Stimulated activated CD8-positive, alpha-beta memory T cell treated with anti-CD3 and anti-CD28 coated beads, Interleukin-7, amount 100 ng/mL, for 4 hours (primary cell): Measurements from ENCODE around the gene EIF4E1B.

Experiments
- DNase-seq, 2 donors: peaks; one replicate each; pipeline ENCODE4 v3.0.0-alpha.2; 2020; ENCODE audit warnings: low read depth in 2 of 2

The EIF4E1B gene

DNA sequence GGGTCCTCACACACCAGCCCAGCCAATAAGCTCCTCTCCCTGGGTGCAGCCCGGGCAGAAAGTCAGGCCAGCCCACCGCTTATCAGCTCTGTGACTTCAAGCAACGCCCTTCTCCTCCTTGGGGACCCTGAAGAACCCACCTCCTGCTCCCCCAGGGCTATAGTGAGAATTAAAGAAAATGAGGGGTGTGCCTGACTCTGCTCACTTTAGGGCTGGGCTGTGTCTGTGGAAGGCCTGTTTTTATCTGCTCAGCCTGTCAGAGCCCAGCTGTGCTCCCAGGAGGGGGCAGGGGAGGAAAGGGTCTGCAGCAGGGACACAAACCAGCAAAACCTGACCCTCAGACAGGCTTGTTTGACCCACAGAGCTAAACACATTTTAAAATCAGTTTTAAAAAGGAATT is 24.4 kb upstream of the EIF4E1B start:
- DNase-seq: no peak

DNA sequence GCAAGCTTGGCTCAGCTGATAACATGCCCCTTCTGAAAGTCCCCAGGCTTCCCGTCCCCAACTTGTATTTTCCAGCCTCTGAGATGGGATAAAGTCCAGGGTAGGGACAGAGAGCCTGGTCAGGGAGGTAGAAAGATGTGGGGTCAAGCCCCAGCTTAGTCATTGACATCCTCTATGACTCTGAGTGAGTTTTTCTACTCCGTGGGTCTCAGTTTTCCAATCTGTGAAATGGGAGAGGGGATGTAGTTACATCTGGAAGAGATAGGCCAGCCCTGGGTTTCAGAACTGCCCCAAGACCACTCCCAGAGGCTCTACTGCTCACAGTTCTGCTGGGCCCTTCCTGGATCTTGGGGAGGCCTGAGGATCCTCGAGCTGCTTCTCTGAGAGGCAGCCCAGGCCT is 23.6 kb upstream of the EIF4E1B start:
- DNase-seq: no peak

DNA sequence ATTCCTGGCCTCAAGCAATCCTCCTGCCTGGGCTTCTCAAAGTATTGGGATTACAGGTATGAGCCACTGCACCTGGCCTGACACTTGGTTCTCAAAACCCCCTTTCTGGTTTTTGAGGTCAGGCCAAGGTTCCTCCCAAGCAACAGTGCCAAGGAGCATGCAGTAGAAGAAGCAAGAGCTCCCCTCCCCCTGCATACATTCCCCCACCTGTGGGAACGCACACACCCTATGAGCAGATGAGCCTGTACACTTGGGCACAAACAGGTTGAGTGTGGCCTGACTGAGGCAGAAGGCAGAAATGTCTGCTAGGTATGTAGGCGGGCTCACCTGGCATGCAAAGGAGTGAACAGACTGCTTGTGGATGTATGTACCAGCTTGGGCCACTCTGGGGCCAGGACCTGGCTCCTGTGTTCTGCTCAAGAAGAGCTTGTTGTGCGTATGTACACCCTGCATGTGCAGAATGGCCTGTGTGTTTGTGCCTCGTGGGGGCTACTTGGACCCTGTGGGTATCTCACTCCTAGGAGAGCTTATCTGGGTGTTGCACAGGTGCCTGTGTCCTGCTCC is 22.3 kb upstream of the EIF4E1B start:
- DNase-seq: no peak

DNA sequence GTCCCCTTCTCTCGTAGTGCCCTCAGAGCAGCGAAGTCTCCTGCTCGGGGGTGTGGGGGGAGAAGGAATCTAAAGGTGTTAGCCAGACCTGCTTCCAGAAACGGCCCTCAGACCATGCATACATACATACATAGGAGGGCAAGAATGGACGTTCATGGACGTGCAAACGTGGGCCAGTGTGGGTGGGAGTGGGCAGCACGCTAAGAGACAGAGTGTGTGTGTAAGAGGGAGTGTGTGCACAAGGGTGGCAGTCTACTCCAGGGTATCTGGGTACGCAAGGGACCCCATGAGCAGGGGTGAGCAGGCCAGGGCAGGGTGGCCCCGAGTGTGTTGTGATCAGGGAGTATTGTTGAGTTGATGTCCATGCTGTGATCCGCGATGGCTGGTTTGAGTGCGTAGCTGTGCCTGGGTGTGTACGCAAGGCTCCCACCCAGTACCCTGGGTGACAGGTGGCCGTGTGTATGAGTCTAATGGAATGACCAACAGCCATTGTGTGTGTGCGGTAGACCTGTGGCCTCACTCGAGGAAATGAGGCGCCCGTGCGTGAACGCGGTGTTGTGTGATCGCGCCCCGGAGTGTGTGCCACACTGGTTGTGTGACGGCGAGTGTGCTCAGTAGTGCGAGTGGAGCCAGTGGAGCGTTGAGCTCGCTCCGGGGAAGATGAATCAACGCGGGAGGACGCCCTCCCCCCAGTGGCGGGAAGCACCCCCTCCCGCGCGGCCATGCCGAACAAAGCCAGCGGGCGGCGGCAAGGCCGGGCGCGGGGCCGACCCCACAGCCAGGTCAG is 21.3 kb upstream of the EIF4E1B start:
- DNase-seq: no peak

DNA sequence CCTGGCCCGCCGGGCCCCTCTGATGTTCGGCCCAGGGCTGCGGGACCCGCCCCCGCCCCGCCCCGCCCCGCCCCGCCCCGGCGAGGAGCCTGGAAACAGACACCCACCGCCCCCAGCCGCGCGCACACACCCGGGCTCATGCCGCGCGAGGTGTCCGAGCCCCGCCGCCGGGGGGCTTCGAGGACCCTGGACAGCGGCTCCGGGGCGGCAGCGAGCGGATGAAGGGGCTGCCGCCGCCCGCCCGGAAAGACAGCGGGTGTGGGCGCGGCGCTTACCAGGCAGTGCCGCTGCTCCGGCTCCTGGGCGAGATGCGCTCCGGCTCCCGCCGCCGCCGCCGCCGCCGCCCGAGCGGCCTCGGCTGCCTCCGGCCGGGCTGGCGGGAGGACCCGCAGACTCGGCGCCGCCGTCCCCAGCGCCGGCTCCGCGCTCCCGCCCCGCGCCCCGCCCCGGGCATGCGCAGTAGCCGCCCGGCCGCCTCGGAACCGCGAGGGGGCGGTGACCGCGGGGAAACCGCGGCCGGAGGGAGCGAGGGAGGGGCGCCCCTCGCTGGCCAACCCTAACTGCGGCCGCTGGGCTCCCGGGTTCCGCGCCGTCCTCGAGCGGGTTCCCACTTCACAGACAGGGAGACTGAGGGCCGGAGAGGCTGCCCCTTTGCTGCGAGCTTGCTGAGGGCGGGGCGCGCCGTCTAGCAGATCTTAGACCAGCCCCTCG is 20.6 kb upstream of the EIF4E1B start, which contains the start of gene GPRIN1:
Gene GPRIN1 (minus strand): TSS at position 433 of the 711 bp plus-strand sequence. CDS start 10,322 bp downstream, outside the sequence.
- peak in 1 of 2 donors; percentile 52 for DNase-seq

GRCh38 chr5:176610435-176610773 is 20.1 kb upstream of the EIF4E1B start:
- DNase-seq: no peak

DNA sequence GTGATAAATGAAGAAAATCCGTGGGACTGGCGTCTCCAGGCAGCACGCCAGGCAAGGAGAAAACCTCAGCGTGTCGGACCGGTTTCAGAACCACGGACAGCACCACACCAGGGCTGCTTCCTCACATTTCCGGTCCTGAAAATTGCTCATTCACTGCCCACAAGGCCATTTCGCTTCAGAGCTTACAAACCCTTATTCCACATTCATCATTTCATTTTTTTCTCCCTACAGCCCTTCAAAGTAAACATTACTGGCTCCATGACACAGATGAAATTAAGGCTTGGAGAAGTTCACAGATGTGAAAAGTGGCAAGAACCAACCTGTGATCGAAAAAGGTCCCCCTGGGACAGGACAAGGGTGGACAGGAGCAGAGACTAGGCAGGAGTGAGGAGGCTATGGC is 19.0 kb upstream of the EIF4E1B start:
- no peak for DNase-seq

- DNase-seq: no peak
These were observed 18.5 kb upstream of the EIF4E1B start for GRCh38 chr5:176612008-176612407.

DNA sequence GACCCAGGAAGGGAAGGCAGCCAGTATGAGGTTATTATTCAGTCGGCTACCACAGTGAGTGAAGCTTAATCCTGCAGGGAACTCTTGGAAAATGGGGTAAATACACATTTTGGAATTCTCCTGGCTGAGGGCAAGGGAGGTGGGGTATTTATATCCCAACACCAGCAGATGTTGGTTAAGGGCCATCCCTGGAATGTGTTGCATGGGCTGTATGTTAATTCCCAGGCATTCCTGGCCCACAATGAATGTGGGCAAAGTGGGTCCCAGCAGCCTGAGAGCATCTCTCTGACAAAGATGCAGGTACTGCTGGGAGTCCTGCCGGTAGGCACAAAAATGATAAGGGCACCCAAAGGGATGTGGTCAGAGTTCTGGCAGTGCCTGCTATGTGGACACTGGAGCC is 17.6 kb upstream of the EIF4E1B start:
- DNase-seq: no peak

DNA sequence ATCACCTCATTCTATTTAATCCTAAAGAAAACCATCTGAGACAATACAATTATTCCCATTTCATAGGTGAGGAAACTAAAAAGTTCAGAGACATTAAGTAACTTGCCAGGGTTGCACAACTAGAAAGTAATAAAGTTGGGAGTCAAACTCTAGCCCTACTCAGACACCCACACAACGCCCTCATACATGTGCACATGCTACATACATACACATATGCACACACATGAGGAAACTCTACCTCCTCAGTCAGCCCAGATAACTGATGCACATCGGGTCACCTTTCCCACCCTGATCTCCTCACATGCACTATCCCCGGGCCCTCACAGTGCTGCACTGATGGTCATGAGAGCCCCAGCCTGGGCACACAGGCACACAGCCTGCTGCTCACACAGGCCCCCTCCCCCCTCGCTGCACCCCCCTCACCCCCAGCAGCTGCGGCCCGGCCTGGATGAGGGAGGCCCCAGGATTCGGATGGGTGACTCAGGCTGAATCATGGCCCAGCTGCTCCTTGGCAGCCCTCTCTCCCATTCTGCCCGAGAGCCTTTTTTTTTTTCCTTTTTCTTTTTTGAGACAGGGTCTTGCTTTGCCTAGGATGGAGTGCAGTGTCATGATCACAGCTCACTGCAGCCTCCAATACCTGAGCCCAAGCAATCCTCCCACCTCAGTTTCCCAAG is 15.5 kb upstream of the EIF4E1B start:
- DNase-seq: no peak

- no peak for DNase-seq
These were observed 14.0 kb upstream of the EIF4E1B start for GRCh38 chr5:176616511-176616910.

DNA sequence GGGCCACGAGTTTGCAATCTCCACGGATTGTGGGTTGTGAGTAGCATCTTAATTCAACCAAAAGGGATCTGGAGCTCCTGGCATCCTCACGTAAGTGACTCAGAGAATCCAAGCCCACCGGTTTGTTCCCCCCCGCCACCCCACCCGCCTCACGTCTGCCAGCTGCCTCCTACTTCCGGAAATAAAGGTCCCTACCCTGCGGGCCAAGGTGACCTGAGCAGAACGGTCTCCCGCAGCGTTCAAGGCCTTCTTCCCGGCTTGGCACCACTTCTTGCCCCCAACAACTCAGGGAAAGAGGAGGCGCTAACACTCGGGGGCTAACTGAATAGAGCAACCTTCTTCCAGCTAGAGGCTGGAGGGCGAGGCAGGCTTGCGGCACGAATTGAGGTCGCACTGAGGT is 11.7 kb upstream of the EIF4E1B start:
- DNase-seq: no peak

GRCh38 chr5:176619203-176619568 is 11.3 kb upstream of the EIF4E1B start:
- peak; percentile 68 to 77 for DNase-seq

DNA sequence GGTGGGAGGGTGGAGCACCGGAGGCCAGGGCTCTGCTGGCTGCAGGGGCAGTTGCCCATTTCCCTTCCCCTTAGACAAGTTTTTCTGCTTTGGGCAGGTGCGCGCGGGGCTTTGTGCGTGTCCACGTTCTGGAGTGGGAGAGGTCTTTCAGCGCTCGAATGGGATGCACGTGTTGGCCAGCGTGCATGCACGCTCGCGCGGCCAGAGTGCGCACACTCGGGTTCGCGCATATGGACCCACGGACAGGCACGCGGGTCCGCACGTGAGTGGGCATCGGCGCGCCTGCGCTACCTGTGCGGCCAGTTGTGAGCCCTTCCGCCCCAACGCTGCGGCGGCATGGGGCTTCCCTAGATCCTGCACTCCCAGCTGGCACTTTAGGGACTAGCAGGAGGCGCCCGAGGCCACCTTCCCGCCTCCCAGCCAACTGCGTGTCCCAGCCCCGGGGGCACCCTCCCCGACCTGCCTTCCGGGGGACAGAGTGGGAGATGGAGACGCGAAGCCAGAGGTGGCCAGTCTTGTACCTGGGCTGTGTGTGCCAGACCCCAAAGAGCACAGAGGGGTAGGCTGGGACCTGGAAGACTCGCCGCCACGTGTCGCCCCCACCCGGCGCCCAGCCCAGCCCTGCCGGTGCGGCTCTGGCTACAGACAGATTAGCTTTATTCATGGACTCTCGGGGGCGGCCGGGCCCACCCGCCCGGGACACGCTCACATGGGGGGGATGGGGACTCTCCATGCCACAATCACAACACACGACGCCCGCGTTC is 10.7 kb upstream of the EIF4E1B start:
- no peak for DNase-seq

GRCh38 chr5:176620333-176620981 is 10.0 kb upstream of the EIF4E1B start:
- DNase-seq: no peak

GRCh38 chr5:176621661-176622079 is 8.8 kb upstream of the EIF4E1B start:
- no peak for DNase-seq

DNA sequence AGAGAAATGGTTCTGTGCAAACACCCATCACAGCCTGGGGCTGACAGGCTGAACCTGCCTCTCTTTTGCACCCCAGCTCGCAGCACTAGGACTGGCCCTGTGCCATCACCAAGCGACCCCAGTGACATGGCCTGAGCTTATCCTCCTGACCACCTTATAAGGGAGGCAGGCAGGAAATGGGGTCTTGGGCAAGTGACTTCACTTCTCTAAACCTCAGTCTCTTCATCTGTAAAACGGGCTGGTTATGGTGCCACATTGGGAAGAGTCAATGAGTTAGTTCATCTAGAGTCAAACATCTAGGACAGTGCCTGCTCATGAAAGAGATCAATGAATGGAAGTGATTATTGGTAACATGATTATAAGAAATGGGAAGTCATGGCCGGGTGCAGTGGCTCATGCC is 6.3 kb upstream of the EIF4E1B start:
- no peak for DNase-seq

DNA sequence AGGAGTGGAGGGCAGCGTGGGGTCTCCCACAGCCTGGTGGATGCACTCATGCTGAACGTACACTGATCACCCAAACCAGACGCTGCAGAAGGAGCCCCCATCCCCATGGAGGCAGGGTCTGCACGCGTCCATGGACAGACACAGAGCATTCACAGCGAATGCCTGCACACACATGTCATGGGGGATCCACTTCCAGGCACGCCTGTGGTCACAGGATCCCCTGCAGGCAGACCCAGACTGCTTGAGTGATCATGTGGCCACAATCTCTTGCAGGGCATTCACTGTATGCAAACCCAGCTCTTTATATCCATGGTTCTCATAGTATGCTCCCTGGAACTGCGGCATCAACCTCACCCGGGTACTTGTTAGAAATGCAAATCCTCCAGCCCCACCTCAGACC is 5.5 kb upstream of the EIF4E1B start:
- no peak for DNase-seq

DNA sequence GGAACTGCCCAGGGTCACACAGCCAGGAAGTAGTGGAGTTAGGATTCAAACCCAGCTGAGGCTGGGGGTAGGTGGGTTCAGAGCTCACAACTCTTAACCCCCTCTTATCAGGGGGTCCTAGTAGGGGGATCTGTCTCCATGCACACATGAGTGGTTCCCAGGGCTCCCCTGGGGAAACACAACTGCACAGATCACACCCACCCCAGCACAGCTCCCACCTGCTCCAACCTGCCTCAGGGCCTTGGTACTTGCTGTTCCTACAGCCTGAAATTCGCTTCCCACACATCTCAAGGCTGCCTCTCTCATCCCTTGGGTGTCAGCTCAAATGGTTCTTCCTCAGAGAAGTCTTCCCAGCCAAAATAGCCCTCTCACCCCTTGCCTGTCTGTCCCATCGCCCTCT is 5.0 kb upstream of the EIF4E1B start:
- no peak for DNase-seq

DNA sequence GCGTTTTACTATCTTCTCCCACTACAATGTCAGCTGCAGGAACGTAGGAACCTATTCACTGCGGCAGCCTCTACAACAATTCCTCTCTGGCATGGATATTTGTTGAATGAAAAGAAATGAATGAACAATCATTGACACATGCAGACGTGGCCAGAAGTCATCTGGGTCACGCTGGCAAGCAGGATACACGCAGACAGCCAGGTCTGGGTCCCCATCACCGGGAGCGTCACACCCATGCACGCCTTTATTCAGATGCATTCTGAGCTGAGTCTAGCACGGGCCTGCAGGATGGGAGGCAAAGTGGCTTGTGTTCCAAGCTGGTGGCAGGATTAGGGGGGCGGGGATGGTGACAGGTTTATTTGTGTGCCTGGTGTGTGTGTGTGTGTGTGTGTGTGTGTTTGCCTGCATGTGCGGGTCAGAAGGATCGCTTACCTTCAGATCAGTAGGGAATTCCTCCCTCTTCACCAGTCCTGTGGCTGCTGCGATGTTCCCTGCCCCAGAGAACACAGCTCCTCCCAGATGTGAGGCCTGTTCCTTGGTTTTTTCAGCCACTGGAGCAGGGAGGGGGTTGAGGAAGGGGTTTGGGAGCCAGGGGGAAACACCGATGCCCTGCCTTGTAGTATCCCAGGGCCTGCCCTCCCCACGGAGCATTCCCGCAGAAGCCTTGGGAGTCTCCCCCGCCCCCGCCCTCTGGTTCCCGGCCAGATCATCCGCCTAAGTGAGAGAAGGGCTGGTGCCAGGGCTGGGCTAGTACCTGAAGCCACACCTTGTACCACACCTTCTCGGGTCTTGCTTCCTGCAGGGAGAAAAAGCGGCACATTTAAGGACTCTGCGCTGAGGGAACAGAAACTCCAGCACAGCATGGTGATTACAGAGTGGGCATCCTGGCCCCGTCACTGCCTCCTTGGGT is 4.3 kb upstream of the EIF4E1B start:
- no peak for DNase-seq
